ENCODE measurements around the gene DPP10.
"Not testable (repeated sequence)": the region's sequence is repeated elsewhere in the genome, so short reads cannot be mapped to it uniquely, and the experiment has no call there.

Gene DPP10

DNA sequence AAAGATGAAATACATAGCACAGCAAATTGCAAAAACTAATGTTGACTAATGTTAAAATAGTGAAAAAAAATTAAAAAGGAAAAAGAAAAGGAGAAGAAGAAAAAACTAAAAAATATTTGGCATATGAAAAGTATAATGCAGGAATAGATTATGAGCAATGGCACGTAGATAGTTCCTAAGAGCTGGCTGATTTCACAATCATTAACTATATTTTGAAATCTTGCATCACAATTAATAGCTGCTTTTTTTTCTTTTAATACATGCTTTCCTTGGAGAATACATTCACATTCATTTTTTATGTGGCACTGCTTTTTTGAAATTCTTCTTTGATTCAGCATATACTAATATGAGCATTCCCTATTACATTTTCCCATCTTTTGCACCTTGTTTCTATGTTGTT is 299.8 kb downstream of the DPP10 start:
- DNase-seq (ENCODE audit: low read depth in 2 of 2): no peak
- TF ChIP-seq, protein P1, sequence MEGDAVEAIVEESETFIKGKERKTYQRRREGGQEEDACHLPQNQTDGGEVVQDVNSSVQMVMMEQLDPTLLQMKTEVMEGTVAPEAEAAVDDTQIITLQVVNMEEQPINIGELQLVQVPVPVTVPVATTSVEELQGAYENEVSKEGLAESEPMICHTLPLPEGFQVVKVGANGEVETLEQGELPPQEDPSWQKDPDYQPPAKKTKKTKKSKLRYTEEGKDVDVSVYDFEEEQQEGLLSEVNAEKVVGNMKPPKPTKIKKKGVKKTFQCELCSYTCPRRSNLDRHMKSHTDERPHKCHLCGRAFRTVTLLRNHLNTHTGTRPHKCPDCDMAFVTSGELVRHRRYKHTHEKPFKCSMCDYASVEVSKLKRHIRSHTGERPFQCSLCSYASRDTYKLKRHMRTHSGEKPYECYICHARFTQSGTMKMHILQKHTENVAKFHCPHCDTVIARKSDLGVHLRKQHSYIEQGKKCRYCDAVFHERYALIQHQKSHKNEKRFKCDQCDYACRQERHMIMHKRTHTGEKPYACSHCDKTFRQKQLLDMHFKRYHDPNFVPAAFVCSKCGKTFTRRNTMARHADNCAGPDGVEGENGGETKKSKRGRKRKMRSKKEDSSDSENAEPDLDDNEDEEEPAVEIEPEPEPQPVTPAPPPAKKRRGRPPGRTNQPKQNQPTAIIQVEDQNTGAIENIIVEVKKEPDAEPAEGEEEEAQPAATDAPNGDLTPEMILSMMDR (IDR thresholded peaks at IDR 0.05; ENCODE audit: low read depth, low read length): no peak
- no peak overlapping the region for H3K4me3 ChIP-seq (replicated peaks in 1 of 2; ENCODE audit: low read depth in 2 of 2, low read length in 2 of 2)

DNA sequence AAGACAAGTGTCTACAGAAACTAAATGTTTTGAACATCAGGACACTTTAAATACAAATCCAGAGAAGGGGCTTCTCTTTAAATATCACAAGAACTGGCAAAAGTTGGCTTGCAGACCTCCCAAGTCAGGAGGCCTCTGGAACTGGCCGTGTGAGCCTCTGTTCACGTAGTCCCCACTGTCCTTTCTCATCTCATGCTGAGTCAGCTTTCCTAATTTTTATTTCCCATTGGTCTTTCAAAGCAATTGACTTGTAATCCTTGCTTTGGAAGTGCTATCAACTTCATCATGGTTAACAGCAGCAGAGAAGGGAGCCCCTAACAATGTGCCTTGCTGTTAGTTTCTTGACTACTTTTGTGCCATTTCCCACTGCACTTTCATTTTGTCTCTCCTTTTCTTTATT is 303.3 kb downstream of the DPP10 start:
- no peak overlapping the region for H3K4me3 ChIP-seq (replicated peaks in 1 of 2; ENCODE audit: low read depth in 2 of 2, low read length in 2 of 2)
- no peak for DNase-seq (ENCODE audit: low read depth in 2 of 2)
- TF ChIP-seq, protein P1 (IDR thresholded peaks at IDR 0.05; ENCODE audit: low read depth, low read length): no peak

DNA sequence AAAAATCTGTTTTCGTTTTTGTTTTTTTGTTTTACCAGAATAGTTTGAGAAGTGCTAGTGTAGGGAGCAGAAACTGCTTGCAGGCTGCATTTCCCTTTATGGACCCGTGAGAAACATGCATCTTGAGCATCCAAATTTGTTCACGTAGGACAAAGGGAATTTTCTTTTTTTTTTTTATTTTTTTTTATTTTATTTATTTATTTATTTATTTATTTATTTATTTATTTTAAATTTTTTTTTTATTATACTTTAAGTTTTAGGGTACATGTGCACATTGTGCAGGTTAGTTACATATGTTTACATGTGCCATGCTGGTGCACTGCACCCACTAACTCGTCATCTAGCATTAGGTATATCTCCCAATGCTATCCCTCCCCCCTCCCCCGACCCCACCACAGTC is 305.7 kb downstream of the DPP10 start:
- not testable (repeated sequence) for DNase-seq (ENCODE audit: low read depth in 2 of 2); H3K4me3 ChIP-seq (replicated peaks in 1 of 2; ENCODE audit: low read depth in 2 of 2, low read length in 2 of 2)

DNA sequence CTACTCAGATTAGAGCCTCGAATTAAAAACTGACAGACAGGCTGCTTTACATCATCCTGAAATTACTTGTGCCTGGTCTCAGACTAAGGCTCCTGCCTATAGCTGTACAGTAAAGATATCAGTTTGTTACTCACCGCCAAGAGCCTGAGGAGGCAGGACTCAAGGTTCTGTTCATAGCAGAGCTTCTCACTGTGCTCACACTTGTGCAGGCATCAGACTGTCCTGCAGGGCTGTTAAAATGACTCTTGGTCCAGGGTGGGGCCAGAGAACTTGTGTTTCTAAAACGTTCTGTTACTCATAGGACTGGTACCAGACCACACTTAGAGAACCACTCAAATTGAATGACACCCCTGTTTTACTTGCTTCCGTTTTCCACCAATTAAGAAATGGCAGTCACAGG is 310.0 kb downstream of the DPP10 start:
- H3K4me3 ChIP-seq (replicated peaks in 1 of 2; ENCODE audit: low read depth in 2 of 2, low read length in 2 of 2): no peak overlapping the region
- no peak for DNase-seq (ENCODE audit: low read depth in 2 of 2)
- TF ChIP-seq, protein P1 (IDR thresholded peaks at IDR 0.05; ENCODE audit: low read depth, low read length): no peak

DNA sequence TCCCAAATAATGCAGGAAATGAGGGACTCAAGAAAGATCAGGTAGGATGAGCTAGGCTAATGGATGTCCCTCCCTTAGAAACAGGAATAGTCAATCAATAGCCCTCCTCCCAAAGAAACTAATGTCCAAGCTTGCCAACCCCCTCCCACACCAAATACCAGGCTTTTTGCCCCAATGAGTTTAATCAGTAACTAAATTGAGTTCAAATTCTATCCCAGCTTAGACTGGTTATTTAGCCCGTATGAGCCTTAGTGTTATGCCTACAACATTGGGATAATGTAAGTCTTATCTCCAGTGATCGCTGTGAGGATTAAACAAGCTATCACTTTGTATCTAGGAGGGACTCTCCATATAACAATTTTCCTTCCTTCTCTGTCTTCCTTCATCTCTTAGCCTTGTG is 310.7 kb downstream of the DPP10 start:
- no peak for DNase-seq (ENCODE audit: low read depth in 2 of 2)
- TF ChIP-seq, protein P1 (IDR thresholded peaks at IDR 0.05; ENCODE audit: low read depth, low read length): no peak
- no peak overlapping the region for H3K4me3 ChIP-seq (replicated peaks in 1 of 2; ENCODE audit: low read depth in 2 of 2, low read length in 2 of 2)

DNA sequence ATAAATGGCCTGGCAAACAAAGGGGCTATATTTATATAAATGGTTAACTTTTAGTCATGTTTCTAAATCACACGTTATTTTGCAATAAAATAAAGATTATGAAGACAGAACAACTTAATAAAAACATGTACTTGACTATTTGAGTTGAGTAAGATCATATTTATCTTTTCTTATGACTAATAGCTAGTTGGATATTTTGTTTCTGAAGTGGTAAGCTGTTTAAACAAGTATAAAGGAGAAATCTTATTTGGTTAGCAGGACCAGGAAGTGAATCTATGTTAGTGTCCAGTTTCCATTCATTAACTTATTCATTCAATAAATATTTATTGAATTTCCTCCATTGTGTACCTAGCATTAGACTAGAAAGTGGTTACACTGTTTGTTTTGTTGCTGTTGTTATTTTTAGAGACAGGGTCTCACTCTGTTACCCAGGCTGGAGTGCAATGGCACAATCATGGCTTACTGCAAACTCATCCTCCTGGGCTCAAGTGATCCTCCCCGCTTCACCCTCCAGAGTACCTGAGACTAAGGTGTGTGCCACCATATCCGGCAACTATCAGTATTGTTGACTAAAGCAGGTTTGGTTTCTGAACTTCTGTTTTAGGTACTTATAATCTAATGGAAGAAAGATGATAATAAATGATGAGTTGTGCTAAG is 312.6 kb downstream of the DPP10 start:
- TF ChIP-seq, protein P1 (IDR thresholded peaks at IDR 0.05; ENCODE audit: low read depth, low read length): no peak
- DNase-seq (ENCODE audit: low read depth in 2 of 2): no peak
- H3K4me3 ChIP-seq (replicated peaks in 1 of 2; ENCODE audit: low read depth in 2 of 2, low read length in 2 of 2): no peak overlapping the region

DNA sequence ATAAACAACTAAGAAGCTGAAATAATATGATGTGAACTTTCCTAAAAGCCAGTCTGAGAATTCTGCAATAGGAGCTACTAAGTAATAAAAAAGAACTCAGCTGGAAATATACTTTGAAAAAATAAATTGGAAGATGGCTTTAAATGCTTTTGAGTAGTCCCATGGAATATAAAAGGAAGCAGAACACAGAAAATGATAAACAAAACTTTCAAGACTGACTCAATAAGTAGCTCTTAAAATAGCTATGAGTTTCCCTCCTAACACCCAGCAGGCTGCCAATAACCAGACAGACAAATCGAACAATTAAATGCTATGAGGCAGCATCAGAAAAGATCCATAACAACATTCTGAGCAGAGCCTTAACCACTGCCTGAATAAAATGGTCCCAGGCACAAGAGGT is 319.9 kb downstream of the DPP10 start:
- DNase-seq (ENCODE audit: low read depth in 2 of 2): no peak
- TF ChIP-seq, protein P1 (IDR thresholded peaks at IDR 0.05; ENCODE audit: low read depth, low read length): no peak
- H3K4me3 ChIP-seq (replicated peaks in 1 of 2; ENCODE audit: low read depth in 2 of 2, low read length in 2 of 2): no peak overlapping the region

Measured in cardiac fibroblast (primary cell).